ENCODE results near the gene CDKN2C. TPM values are rescaled to one million over a fixed set of nuclear protein-coding genes. Genes with fewer than 3 reads are reported as not detected.

CDKN2C gene
- total RNA-seq, 1 donor, result 19.0 TPM

DNA sequence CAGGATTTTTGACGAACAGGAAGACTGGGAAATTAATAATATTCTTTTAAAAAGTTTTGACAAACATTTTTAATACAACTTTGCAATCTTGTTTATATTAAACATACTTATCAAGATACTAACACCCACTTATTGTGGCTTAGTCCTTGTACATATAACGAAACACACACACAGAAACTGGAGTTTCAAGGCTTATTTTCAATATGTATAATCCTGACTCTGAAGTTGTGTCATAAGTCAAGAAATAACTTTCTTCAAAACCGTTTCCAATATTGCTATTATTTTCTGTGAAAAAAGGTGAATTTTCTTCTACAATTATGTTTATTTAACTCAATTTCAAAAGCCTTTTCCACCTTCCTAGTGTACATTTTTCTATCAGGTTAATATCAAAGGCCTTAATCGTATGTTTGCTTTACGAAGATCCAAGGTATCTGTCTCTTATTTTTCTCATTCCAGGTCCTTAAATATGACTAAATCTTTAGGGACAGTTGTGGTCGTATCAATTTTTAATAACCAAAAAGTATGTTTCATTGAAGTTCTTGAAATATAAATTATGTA lies 1.8 kb downstream of the CDKN2C start:
- DNase-seq (ENCODE audit: low read depth), result no peak
- TF ChIP-seq CTCF (IDR thresholded peaks at IDR 0.05; ENCODE audit: insufficient read depth, low read depth, low read length), result no peak
- peak overlapping the region; percentile 94 for H3K4me3 ChIP-seq (ENCODE audit: low read depth, low read length)

DNA sequence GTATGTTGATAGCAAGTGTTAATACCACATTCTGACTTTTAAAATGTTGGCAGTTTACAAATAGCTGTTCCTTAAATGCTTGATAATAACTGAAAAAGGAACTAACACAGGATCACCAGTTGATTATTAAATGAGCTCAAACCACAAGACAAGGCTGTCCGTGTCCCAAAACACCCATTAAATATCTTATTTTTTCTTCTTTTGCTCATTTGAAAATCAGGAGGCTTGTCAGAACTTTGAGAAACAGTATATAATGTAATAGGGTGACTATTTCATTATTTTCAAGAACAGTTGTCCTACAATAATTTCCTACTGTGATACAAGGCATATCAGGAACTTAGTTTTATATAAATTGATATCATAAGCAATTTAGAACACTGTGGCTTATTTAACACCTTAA lies 2.7 kb downstream of the CDKN2C start:
- TF ChIP-seq CTCF (IDR thresholded peaks at IDR 0.05; ENCODE audit: insufficient read depth, low read depth, low read length), result no peak
- H3K4me3 ChIP-seq (ENCODE audit: low read depth, low read length), result no peak overlapping the region
- no peak for DNase-seq (ENCODE audit: low read depth)

- no peak for DNase-seq (ENCODE audit: low read depth)
- H3K4me3 ChIP-seq (ENCODE audit: low read depth, low read length), result no peak overlapping the region
- TF ChIP-seq CTCF (IDR thresholded peaks at IDR 0.05; ENCODE audit: insufficient read depth, low read depth, low read length), result no peak
These were observed 3.2 kb downstream of the CDKN2C start for GRCh38 chr1:50973255-50973654.

DNA sequence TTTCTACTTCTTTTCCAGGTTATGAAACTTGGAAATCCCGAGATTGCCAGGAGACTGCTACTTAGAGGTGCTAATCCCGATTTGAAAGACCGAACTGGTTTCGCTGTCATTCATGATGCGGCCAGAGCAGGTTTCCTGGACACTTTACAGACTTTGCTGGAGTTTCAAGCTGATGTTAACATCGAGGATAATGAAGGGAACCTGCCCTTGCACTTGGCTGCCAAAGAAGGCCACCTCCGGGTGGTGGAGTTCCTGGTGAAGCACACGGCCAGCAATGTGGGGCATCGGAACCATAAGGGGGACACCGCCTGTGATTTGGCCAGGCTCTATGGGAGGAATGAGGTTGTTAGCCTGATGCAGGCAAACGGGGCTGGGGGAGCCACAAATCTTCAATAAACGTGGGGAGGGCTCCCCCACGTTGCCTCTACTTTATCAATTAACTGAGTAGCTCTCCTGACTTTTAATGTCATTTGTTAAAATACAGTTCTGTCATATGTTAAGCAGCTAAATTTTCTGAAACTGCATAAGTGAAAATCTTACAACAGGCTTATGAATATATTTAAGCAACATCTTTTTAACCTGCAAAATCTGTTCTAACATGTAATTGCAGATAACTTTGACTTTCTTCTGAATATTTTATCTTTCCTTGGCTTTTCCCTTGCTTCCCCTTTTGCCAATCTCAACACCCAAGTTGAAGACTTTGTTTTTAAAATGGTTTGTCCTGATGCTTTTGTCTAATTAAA lies 4.0 kb downstream of the CDKN2C start:
- no peak overlapping the region for H3K4me3 ChIP-seq (ENCODE audit: low read depth, low read length)
- DNase-seq (ENCODE audit: low read depth), result no peak
- no peak for TF ChIP-seq CTCF (IDR thresholded peaks at IDR 0.05; ENCODE audit: insufficient read depth, low read depth, low read length)

DNA sequence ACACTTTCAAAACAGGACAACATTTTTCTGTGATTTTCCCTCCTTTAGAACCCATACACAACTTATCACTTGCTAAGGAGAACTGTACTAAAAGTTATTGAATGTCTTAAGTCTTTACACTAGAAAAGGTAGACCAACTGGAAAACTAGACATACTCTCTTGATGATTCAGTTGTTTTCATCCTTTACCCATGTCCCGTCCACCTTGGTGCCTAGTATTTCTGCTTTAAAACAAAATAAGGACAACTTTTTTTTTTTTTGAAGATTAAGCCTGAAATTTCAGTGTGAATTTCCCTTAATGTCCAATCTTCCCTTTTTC lies 4.5 kb downstream of the CDKN2C start:
- no peak for TF ChIP-seq CTCF (IDR thresholded peaks at IDR 0.05; ENCODE audit: insufficient read depth, low read depth, low read length)
- DNase-seq (ENCODE audit: low read depth), result no peak
- no peak overlapping the region for H3K4me3 ChIP-seq (ENCODE audit: low read depth, low read length)

DNA sequence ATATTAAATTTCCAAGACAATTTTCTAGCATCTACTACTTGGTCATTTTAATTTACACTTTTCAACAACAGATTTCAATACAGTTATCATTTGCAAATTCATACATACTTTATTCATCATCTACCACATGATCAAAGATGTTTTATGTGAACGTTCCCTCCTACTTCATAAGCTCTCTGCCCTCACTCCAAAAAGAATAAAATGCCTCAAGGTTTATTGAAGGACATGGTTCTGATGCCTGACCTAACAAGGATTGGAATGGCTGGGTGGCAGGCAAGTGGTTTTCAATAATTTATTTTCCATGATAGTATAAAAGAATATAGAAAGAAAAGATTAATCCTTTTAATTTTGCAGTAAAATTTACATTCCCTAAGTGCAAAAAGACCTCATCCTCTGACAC lies 5.4 kb downstream of the CDKN2C start:
- no peak overlapping the region for H3K4me3 ChIP-seq (ENCODE audit: low read depth, low read length)
- no peak for TF ChIP-seq CTCF (IDR thresholded peaks at IDR 0.05; ENCODE audit: insufficient read depth, low read depth, low read length)
- no peak for DNase-seq (ENCODE audit: low read depth)
